GM19468 (cell line): ENCODE results near the gene BET1.
"Not testable (repeated sequence)": the region's sequence is repeated elsewhere in the genome, so short reads cannot be mapped to it uniquely, and the experiment has no call there.

Experiments
- ATAC-seq: cut with Tn5 transposase; IDR thresholded peaks from one replicate; pipeline ENCODE4 v1.9.1; 2021; ENCODE audit warnings: mild to moderate bottlenecking, moderate library complexity, moderate number of reproducible peaks; ENCODE audit not compliant: unreplicated experiment; ENCODE audit errors: extremely low read depth

Gene BET1, protein sequence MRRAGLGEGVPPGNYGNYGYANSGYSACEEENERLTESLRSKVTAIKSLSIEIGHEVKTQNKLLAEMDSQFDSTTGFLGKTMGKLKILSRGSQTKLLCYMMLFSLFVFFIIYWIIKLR

GRCh38 chr7:94004024-94004951 lies at the start of gene BET1:
TSS of gene BET1 (minus strand) at chr7:94004355. CDS start at chr7:94004216, 139 bp downstream.
- ATAC-seq: peak; percentile 99

- no peak for ATAC-seq
Measured at GRCh38 chr7:94053532-94053931, 49.4 kb upstream of the BET1 start.

- ATAC-seq: no peak
Measured at GRCh38 chr7:94052398-94053180, 48.4 kb upstream of the BET1 start.

- ATAC-seq: peak; percentile 81
Measured at GRCh38 chr7:94050046-94050445, 45.9 kb upstream of the BET1 start.

- no peak for ATAC-seq
Measured at GRCh38 chr7:94049615-94050014, 45.5 kb upstream of the BET1 start.

GRCh38 chr7:94048755-94049154 lies 44.6 kb upstream of the BET1 start:
- ATAC-seq: no peak

- no peak for ATAC-seq
Measured at GRCh38 chr7:94047956-94048355, 43.8 kb upstream of the BET1 start.

GRCh38 chr7:94045581-94045980 lies 41.4 kb upstream of the BET1 start:
- no peak for ATAC-seq

GRCh38 chr7:94044806-94045205 lies 40.7 kb upstream of the BET1 start:
- no peak for ATAC-seq

GRCh38 chr7:94043299-94043698 lies 39.1 kb upstream of the BET1 start:
- no peak for ATAC-seq

DNA sequence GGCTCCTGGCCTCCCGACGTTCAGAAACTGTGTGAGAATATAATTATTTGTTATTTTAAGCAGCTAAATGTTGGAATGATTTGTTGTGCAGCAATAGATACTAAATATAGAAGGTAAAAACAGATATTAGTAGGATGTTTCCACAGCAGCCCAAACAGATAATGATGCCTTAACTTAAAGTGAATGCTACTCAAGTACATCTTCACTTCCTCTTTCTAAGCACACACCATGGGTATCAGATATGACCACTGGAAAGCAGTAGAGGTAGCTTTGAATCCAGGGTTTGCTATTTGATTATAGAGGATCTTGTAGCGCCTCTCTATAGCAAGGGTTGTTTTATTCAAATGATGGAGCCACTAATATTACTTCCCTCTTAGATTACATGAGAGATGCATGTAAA lies 38.2 kb upstream of the BET1 start:
- ATAC-seq: peak; percentile 42

GRCh38 chr7:94041529-94041928 lies 37.4 kb upstream of the BET1 start:
- ATAC-seq: no peak

DNA sequence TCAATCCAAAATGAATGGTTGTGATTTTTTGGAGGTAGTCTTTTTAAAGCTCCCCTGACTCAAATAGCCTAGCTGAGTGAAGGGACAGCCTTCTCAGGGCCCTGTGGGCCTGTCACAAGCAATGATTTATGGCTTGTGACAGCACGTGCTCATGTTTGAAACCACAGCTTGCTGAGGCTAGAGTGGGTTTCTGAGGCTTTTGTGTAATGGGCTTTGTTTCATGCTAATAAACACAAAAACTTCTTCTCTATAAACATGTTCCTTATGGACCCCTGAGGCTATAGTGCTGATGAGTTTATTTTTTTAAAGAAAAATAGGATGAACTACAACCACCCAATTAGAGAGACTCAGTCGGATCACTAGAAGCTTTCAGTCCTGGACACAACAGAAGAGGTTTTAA lies 36.1 kb upstream of the BET1 start:
- ATAC-seq: no peak

- ATAC-seq: no peak
Measured at GRCh38 chr7:94039368-94040035, 35.3 kb upstream of the BET1 start.

DNA sequence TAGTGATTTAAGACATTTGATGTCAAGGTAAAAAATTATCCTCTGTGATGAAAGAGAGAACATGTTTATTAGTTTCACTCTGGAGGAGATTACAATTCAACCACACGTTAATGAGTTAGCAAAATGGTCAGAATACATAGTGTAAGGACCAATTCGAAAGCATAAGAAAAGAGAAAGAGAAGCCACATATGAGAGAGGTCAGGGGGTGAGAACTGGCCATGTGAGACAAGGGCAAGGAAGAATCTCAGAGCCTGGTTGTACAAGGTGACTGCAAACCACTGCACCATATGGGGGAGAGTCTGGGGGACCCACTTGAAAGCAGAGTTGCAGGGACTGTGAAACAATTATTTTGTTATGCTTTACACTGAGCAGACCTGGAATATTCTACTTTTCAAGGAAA lies 27.7 kb upstream of the BET1 start:
- no peak for ATAC-seq

DNA sequence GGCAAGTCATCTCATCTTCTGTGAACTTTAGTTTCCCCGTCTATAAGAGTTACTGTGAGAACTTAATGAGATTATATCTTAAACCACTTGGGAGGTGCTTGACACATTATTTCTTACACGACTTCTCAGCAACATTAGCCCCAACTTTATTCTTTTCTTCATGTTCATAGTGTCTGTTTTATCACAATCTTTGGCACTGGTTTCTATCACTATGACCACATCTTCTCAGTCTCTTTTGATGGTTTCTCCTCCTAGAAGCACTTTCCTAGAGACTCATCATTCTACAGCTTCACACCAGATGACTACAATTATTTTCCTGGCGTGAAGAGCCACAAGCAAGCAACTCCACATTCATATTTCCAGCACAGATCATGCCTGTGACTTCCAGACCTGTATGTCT lies 26.5 kb upstream of the BET1 start:
- ATAC-seq: no peak

DNA sequence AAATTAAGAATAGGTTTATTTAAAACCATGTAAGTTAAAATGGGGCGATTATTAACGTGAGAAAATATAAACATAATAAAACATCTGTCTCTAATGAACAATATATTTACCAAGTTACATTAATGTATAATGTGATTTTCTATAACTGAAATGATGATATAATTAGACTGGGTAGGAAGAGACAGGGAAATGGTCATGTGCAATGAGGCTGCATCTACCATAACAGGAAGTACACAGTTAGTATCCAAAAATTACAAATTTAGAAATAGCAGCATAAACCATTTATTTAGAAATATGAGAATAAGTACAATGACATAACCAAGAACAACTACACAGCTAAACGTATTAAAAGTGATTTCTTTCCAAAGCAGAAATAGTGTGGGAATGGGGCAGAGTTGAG lies 25.8 kb upstream of the BET1 start:
- no peak for ATAC-seq

DNA sequence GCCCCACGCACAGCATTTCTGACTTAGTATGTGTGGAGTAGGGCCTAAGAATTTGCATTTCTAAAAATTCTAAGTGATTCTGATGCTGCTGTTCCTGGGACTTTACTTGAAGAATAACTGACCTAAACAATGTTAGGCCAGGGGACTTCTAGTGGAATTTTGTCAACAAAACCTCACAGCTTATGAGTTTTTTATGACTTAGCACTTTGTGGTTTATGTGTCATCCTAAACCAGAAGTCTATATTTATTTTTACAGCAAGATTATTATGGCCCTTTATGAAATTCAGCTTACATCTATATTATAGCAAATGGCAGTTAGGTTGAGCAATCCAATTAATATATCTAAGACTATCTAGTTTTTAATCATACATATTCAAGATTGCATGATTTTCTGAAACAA lies 24.6 kb upstream of the BET1 start:
- no peak for ATAC-seq

DNA sequence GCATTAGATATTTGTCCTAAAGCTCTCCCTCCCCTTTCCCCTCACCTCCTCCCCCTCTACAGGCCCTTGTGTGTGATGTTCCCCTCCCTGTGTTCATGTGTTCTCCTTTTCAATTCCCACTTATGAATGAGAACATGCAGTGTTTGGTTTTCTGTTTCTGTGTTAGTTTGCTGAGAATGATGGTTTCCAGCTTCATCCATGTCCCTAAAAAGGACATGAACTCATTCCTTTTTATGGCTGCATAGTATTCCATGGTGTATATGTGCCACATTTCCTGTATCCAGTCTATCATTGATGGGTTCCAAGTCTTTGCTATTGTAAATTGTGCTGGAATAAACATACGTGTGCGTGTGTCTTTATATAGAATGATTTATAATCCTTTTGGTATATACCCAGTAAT lies 22.5 kb upstream of the BET1 start:
- not testable (repeated sequence) for ATAC-seq

DNA sequence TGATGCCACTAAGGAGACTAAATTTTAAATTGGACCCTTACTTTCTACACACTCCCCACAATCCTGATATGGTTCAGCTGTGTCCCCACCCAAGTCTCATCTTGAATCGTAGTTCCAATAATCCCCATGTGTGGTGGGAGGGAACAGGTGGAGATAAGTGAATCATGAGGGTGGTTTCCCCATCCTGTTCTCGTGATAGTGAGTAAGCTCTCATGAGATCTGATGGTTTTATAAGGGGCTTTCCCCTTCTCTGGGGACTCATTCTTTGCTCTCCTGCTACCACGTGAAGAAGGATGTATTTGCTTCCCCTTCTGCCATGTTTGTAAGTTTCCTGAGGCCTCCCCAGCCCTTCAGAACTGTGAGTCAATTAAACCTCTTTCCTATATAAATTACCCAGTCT lies 18.4 kb upstream of the BET1 start:
- ATAC-seq: no peak

DNA sequence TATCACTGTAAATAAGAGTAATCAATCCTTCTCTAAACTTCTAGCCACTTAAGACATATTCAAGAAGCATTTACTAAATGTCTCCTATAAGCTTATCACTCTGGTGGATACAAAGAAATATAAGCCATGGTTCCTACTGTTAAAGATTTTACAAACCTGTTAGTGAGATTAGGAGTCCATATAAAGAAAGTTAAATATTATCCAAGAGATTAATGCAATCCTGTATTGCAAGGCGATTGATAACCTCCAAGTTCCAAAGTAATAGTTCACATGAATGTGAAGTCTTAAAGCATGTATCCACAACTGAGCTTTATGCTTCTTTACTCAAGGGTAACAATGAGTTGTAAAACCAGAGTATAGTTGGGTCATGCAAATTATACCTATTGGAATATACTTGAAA lies 12.6 kb upstream of the BET1 start:
- ATAC-seq: no peak
